Measurements from ENCODE around the gene ARRB2. TPM values are rescaled to one million over a fixed set of nuclear protein-coding genes. Genes with fewer than 3 reads are reported as not detected.

ARRB2 gene
- 100 to 1,000 TPM; 314 to 374 (median 335) TPM for total RNA-seq
- 135 TPM for total RNA-seq (2013)

- H3K9me3 ChIP-seq (ENCODE audit: control insufficient read depth, insufficient read depth, low read length), result no peaks in the 10 kb centered on the region
- no peaks in the 10 kb centered on the region for H3K27me3 Mint-ChIP-seq (ENCODE audit: low read depth in 2 of 2)
- H3K36me3 Mint-ChIP-seq, result no peaks in the 10 kb centered on the region
- H3K27ac Mint-ChIP-seq, result peak within 1 kb of the TSS; percentile 90 to 93
- H3K4me1 Mint-ChIP-seq, result peaks cover 43 to 52% of the 10 kb centered on the region in 2 donors
- peak; percentile 86 to 96 (median 87) for ATAC-seq
- H3K9me3 Mint-ChIP-seq, result no peaks in the 10 kb centered on the region
- no peaks in the 10 kb centered on the region for H3K27me3 ChIP-seq (ENCODE audit: control insufficient read depth, insufficient read depth, low read length)
- intact Hi-C loops (cut with micrococcal nuclease), result loop anchor here (1.0 to 5.0 kb wide), 3 partner anchors 21 to 179 kb away; partner anchors contain the start of gene MED11
- peak; percentile 96 to 100 for DNase-seq
- peaks cover 50% of the 10 kb centered on the region for H3K4me1 ChIP-seq (ENCODE audit: control insufficient read depth, insufficient read depth, low read length)
- peak within 1 kb of the TSS; percentile 95 for H3K4me3 Mint-ChIP-seq
- H3K36me3 ChIP-seq (ENCODE audit: control insufficient read depth, insufficient read depth, low read length), result no peaks in the 10 kb centered on the region
- peak; percentile 71 for TF ChIP-seq CTCF (IDR thresholded peaks at IDR 0.05)
- H3K4me3 ChIP-seq (ENCODE audit: low read length), result peak within 1 kb of the TSS; percentile 96
- H3K27ac ChIP-seq (ENCODE audit: low read length), result peak within 1 kb of the TSS; percentile 88
- under 1% methylated on average over 67 of the region's 67 CpGs for WGBS (ENCODE audit: insufficient coverage)
These were observed at the start of gene ARRB2 for GRCh38 chr17:4709794-4710692. Gene ARRB2, plus strand, starts transcription at chr17:4710632. Its CDS starts 90 bp downstream, at chr17:4710722.

GRCh38 chr17:4663711-4664110 lies 46.7 kb upstream of the ARRB2 start:
- DNase-seq, result no peak
- no peaks in the 10 kb centered on the region for H3K9me3 Mint-ChIP-seq
- H3K27ac ChIP-seq (ENCODE audit: low read length), result no peak overlapping the region
- no peak overlapping the region for H3K4me3 Mint-ChIP-seq
- ATAC-seq, result no peak
- H3K36me3 ChIP-seq (ENCODE audit: control insufficient read depth, insufficient read depth, low read length), result no peaks in the 10 kb centered on the region
- WGBS (ENCODE audit: insufficient coverage), result 84% methylated on average over 7 of the region's 8 CpGs
- H3K27ac Mint-ChIP-seq, result no peak overlapping the region
- no peaks in the 10 kb centered on the region for H3K27me3 ChIP-seq (ENCODE audit: control insufficient read depth, insufficient read depth, low read length)
- TF ChIP-seq CTCF (IDR thresholded peaks at IDR 0.05), result no peak
- H3K4me3 ChIP-seq (ENCODE audit: low read length), result no peak overlapping the region
- no peaks in the 10 kb centered on the region for H3K4me1 ChIP-seq (ENCODE audit: control insufficient read depth, insufficient read depth, low read length)
- no peaks in the 10 kb centered on the region for H3K9me3 ChIP-seq (ENCODE audit: control insufficient read depth, insufficient read depth, low read length)
- H3K4me1 Mint-ChIP-seq, result no peaks in the 10 kb centered on the region
- intact Hi-C loops (cut with micrococcal nuclease), result no loop called here
- peaks cover 7 to 12% of the 10 kb centered on the region in 2 donors for H3K27me3 Mint-ChIP-seq (ENCODE audit: low read depth in 2 of 2)
- H3K36me3 Mint-ChIP-seq, result no peaks in the 10 kb centered on the region

- WGBS (ENCODE audit: insufficient coverage), result 92% methylated on average over 8 of the region's 9 CpGs
- no peaks in the 10 kb centered on the region for H3K9me3 Mint-ChIP-seq
- Histone ChIP-seq H3K36me3 (ENCODE audit: control insufficient read depth, insufficient read depth, low read length) (no peaks in the 10 kb centered on the region), H3K4me3 (ENCODE audit: low read length) (no peak overlapping the region), H3K27me3 (ENCODE audit: control insufficient read depth, insufficient read depth, low read length) (no peaks in the 10 kb centered on the region), H3K27ac (ENCODE audit: low read length) (no peak overlapping the region), H3K4me1 (ENCODE audit: control insufficient read depth, insufficient read depth, low read length) (no peaks in the 10 kb centered on the region), H3K9me3 (ENCODE audit: control insufficient read depth, insufficient read depth, low read length) (no peaks in the 10 kb centered on the region)
- no peak for DNase-seq
- H3K4me1 Mint-ChIP-seq, result no peaks in the 10 kb centered on the region
- TF ChIP-seq CTCF (IDR thresholded peaks at IDR 0.05), result no peak
- peaks cover 7 to 12% of the 10 kb centered on the region in 2 donors for H3K27me3 Mint-ChIP-seq (ENCODE audit: low read depth in 2 of 2)
- intact Hi-C loops (cut with micrococcal nuclease), result no loop called here
- ATAC-seq, result no peak
- no peak overlapping the region for H3K4me3 Mint-ChIP-seq
- H3K36me3 Mint-ChIP-seq, result no peaks in the 10 kb centered on the region
- no peak overlapping the region for H3K27ac Mint-ChIP-seq
These were observed 46.2 kb upstream of the ARRB2 start for GRCh38 chr17:4664230-4664629.
